ENCODE measurements around the gene STOX2.
"Not testable (repeated sequence)": the region's sequence is repeated elsewhere in the genome, so short reads cannot be mapped to it uniquely, and the experiment has no call there.

Gene STOX2

DNA sequence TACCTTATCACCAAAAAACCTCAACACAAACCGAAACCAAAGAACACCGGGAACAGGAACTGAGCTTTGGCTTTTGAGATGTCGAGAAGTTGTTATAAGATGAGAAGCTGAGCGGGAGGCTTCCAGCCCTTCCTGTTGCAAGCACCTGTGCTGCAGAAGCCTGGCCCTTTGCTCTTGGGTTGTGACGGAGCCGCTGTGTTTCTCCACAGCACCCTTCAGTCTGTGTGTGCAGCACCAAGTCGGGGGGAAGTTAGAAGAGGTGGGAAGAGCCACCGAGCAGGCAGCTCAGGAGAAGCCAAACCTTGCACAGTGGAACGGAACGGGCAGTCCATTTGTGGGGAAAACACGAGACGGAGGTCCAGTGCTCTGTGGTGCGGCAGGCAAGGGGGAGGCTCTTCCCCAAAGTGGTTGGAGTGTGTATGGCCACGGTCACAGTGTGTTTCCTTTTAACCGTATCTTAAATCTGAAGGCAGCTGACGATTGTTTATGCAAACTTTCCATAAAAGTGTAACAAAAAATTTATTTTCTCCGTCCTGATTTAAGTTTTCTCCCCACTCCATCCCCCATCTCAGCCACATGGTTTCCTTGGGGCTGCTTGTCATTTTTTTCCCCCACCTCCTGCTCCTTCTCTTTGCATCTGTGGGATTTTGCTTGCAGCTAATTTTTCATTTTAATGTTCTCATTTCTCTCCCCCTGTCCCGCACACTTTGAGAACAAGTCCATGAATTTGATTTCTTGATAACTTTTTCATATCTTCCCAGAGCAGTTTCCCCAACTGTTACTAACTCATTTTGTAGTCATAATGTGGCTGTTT lies 123.7 kb downstream of the STOX2 start:
- DNase-seq: no peak

DNA sequence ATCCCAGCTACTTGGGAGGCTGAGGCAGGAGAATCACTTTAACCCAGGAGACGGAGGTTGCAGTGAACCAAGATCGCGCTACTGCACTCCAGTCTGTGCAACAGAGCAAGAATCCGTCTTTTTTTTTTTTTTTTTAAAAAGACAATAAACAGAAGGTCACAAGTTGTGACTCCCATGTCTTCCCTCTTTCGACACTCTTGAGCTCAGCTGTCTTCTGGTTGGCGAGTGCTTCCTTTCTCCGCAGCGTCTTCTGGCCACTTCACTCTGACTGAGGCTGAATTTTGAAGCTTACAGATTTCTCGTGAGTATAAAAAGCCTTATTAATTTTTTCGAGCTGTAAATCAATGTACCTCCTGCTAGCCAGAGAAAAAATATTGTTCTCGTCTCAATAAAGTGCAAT lies 124.9 kb downstream of the STOX2 start:
- DNase-seq: no peak

DNA sequence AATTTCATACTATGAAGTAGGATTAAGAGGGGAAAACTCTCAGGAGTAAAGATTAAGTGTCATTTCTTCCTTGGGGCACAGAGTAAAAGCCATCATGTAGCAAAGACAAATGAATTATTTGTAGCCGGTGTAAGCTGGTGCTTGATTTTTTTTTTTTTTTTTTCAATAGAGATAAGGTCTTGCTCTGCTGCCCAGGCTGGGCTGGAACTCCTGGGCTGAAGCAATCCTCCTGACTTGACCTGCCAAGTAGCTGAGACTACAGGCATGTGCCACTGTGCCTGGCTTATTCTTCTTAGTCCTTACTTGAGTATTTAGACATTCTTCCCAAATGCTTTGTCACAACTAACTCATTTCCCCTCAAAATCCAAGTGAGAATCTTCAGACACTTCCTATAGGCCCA lies 125.7 kb downstream of the STOX2 start:
- DNase-seq: no peak

DNA sequence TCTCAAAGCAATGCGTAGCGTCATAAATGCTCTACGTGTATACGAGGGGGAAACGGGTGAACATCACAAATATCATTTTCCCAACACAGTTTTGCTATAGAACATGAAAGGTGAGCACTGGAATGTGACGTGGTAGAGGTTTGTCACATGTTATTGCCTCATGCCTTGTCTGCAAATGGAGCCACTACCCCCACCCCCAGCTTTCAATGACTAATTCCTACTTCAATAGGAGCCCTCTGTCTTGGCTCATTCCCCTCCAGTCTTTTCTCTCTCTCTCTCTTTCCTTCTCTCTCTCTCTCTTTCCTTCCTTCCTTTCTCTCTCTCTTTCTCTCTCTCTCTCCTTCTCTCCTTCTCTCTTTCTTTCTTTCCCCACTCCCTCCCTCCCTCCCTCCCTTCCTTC lies 127.0 kb downstream of the STOX2 start:
- DNase-seq: no peak

DNA sequence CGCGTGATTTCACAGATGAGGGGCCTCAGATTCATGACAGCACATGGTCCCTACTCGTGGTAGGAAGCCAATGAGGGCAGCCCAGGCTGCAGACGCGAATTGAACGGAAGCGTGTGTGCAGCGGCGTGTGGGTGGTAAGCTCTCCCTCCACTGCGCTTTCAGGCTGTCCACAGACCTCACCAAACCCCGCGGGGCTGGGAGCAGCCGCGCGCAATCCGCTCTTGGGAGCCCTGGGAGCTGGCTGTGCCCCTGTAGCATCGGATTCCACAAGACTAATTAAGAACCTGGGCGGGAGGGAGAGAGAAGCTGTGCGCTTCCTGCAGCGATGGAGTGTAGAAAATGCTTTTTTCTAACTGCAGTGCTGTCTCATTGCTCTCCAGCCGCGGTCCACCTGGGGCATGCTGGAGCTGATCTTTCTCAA lies 134.9 kb downstream of the STOX2 start:
- peak; percentile 6 for DNase-seq

DNA sequence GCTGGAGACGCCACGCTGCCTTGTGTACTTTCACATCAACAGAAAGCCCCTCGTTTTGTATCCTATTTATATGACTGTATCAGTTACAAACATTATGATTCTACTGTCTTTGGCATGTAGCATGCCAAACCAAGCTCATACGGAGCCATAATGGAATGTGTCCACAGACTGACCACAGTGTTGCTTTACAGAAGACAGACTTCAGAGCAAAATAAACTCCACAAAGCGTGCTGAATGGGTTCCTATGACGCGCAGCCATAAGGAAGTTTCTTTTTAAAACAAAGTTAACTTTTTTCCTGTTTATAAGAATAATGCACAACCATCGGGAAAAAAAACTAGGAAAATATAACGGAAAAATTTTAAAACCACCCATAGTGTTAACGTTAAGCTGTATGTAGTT lies 136.0 kb downstream of the STOX2 start:
- no peak for DNase-seq

GRCh38 chr4:184046148-184046547 lies 141.0 kb downstream of the STOX2 start:
- DNase-seq: no peak

GRCh38 chr4:184051262-184051661 lies 146.2 kb downstream of the STOX2 start:
- not testable (repeated sequence) for DNase-seq

- no peak for DNase-seq
These were observed 147.5 kb downstream of the STOX2 start for GRCh38 chr4:184052616-184053015.

GRCh38 chr4:184053434-184053833 lies 148.3 kb downstream of the STOX2 start:
- no peak for DNase-seq

DNA sequence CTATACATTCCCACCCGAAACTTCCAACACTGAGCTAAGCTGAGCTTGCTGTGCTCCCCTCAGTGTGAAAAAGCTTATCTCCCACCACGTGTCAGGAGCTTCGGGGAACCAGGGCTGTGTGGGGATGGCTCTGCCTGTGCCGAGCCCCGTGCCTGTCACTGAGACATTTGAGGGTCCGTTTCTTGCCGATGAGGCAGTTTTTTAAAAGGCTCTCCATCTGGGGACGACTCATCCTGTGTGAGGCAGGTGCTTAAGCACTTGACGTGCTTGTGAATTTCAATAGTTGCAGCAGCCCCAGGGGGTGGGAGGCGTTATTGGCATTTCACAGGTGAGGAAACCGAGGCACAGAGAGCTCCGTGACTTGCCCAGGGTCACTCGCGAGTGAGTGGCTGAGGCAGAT lies 151.8 kb downstream of the STOX2 start:
- DNase-seq: no peak

GRCh38 chr4:184058026-184058425 lies 152.9 kb downstream of the STOX2 start:
- no peak for DNase-seq

DNA sequence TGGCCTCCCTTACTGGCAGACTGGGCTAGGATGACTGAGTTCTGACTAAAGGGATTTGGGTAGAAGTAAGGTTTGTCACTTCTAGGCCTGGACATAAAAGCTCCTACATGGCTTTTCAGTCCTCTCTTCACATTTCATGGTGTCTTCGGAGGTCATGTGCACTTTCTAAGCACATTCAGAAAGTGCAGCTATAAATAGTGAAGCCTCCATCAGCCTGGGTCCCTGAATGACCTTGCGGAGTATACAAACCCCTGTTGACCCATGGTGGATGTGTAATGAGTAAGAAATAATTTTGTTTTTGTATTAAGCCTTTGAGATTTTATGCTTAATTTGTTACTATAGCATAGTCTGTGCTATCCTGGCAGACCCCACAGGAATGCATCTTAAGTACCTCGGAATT lies 154.0 kb downstream of the STOX2 start:
- DNase-seq: no peak

GRCh38 chr4:184061582-184061981 lies 156.5 kb downstream of the STOX2 start:
- no peak for DNase-seq

DNA sequence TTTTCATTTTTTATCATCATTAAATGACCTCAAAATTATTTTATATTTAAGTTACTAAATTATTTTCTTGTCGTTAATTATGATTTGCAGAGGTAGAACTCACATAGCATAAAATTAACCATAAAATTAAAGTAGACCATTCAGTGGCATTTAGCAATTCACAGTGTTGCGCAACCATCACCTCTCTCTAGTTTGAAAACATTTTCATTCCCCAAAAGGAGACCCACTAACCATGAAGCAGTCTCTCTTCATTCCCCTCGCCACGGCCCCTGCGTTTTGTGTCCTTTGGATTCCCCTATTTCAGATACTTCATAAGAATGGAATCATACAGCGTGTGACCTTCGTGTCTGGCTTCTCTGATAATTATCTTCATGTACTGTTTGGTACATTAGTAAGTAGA lies 157.7 kb downstream of the STOX2 start:
- DNase-seq: no peak

- no peak for DNase-seq
These were observed 159.8 kb downstream of the STOX2 start for GRCh38 chr4:184064877-184065276.

DNA sequence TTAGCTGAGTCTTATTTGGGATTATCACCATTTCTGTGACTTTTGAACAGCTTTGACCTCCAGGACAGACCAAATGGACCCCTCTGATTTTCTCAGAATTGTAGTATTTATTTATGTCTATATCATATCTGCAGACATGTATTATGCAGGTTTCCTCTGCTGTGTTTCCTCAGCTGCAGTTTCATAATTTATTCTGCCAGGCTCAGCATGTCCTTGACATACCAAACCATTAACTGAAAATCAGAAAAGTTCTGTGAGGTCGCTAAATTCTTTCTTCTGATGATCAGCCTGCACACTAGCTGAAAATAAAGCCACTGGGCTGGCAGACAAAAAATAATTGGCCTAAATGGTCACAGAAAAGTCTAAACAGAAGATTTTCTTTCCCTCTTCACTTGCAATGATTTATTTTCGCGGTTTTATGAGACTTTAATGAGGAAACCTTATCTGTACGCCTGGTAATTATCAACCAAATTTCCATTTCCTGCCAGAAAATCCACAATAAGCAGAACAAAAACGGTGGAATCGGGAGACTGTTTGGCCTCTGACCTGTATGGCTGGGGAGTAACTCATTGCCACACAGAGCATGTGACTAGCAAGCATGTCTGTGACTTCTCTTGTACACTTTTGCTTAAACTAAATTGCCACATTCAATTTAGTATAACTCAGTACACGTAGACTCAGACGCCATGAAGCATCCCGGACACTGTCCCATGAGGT lies 161.6 kb downstream of the STOX2 start:
- no peak for DNase-seq

DNA sequence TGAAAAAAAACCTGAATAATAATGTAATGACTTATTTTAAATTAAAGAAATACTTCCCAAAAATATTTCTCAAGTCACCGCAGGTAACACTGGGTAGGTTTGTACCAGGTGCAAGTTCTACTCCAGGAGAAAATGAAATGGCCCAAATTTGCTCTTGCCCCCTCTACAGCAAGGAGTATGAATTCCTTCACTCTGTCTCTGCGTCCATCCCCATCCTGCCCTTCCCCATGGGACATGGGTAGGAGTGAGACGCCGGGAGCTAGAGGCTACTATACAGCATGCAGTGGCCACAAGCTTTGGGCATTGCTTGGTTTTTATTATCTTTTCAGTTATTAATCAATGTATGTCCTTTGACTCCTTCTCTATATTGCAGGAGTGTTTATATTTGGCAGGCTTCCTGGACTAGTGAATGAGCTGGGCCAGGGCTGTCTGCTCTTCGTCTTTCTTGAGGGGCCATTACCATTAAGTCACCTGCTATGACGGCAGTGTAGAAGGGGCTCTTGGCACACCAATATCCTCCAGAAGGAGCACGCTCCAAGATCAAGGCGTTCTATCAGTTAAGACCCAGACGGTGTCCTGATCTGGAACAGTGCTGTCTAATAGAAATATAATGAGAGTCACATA lies 162.9 kb downstream of the STOX2 start:
- DNase-seq: no peak

All from EL (cell line).